ENCODE results near the gene CDH22. TPM values are rescaled to one million over a fixed set of nuclear protein-coding genes. Genes with fewer than 3 reads are reported as not detected.

The CDH22 gene
- total and polyA plus RNA-seq, 2 donors (not counting 1 experiment from before 2014, with no cell fraction given): not detected

DNA sequence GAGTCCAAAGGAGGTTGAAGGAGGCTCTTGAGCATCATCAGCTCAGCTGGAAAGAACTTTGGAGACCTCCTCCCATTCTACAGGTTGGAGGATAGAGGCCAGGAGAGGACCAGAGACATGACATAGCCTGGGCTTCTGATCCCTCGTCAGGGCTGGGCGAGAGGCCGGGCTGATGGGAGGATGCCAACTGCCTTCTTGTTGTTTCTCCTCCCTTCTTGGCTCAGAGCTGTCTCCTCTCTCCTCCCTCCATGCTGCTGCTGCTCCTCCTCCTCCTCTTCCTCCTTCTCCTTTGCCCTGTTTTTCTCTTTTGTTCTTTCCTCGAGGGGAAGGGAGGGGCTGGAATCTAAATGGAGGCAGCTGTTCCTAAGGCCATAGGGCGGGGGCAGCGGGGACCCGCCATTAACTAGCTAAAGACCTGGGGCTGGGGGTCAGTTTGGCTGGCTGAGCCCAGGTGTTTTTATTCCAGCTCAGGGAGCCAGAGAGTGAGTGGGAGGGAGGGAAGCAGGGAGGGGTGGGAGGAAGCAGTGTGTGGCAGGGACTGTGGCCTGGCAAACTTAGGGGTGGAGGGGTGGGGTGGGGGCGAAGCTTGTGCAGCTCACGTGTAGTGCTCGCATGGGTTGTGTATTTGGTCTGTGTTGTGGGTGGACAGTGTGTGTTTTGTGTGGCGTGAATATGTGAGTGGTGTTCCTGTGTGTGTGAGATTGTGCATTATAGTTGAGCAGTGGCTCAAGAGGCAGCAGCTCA lies 105.4 kb downstream of the CDH22 start:
- Histone ChIP-seq H3K27me3 (replicated peaks in 1 of 4; ENCODE audit: control extremely low read depth in 1 of 4, control insufficient read depth in 3 of 4, insufficient read depth in 4 of 4, low read length in 3 of 4) (peaks cover 0 to 17% (median 6%) of the 10 kb centered on the region in 4 experiments), H3K4me2 (replicated peaks; ENCODE audit: low read depth, low read length, poor library complexity, severe bottlenecking) (no peak overlapping the region), H3K4me3 (ENCODE audit: control extremely low read depth in 1 of 5, extremely low read depth in 1 of 5, insufficient read depth in 1 of 5, low read depth in 2 of 5, low read length in 4 of 5) (no peak overlapping the region), H2AFZ (ENCODE audit: insufficient read depth, low read depth, low read length, poor library complexity, severe bottlenecking) (no peak overlapping the region), H3K9me3 (ENCODE audit: control extremely low read depth in 1 of 3, control insufficient read depth in 2 of 3, insufficient read depth in 1 of 3, low read length in 2 of 3) (peaks cover 0 to 7% (median 0%) of the 10 kb centered on the region in 3 donors), H3K36me3 (replicated peaks in 1 of 2; ENCODE audit: control extremely low read depth in 1 of 2, control insufficient read depth in 1 of 2, extremely low read depth in 1 of 2, insufficient read depth in 2 of 2, low read length in 1 of 2) (no peaks in the 10 kb centered on the region), H3K27ac (ENCODE audit: low read length in 2 of 2) (no peak overlapping the region), H3K4me1 (ENCODE audit: control insufficient read depth in 2 of 2, insufficient read depth in 2 of 2, low read length in 2 of 2) (no peaks in the 10 kb centered on the region), H3K79me2 (ENCODE audit: control insufficient read depth, insufficient read depth, low read length) (no peaks in the 10 kb centered on the region), H3K9ac (ENCODE audit: low read length) (no peak overlapping the region), H4K20me1 (ENCODE audit: control insufficient read depth, insufficient read depth, low read length, poor library complexity, severe bottlenecking) (no peaks in the 10 kb centered on the region)
- Mint-ChIP-seq H3K27me3 (peaks cover 48% of the 10 kb centered on the region), H3K27ac (no peak overlapping the region), H3K4me1 (peaks cover 8% of the 10 kb centered on the region), H3K4me3 (no peak overlapping the region), H3K9me3 (ENCODE audit: insufficient read depth) (no peaks in the 10 kb centered on the region)
- POLR2A ChIA-PET: no interaction called here
- TF ChIP-seq, protein P1, sequence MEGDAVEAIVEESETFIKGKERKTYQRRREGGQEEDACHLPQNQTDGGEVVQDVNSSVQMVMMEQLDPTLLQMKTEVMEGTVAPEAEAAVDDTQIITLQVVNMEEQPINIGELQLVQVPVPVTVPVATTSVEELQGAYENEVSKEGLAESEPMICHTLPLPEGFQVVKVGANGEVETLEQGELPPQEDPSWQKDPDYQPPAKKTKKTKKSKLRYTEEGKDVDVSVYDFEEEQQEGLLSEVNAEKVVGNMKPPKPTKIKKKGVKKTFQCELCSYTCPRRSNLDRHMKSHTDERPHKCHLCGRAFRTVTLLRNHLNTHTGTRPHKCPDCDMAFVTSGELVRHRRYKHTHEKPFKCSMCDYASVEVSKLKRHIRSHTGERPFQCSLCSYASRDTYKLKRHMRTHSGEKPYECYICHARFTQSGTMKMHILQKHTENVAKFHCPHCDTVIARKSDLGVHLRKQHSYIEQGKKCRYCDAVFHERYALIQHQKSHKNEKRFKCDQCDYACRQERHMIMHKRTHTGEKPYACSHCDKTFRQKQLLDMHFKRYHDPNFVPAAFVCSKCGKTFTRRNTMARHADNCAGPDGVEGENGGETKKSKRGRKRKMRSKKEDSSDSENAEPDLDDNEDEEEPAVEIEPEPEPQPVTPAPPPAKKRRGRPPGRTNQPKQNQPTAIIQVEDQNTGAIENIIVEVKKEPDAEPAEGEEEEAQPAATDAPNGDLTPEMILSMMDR (IDR thresholded peaks at IDR 0.05): no peak
- no peak for TF ChIP-seq EZH2 (IDR thresholded peaks at IDR 0.05; ENCODE audit: borderline replicate concordance, insufficient read depth, low read depth, low read length, poor library complexity, severe bottlenecking)
- intact Hi-C loops (cut with micrococcal nuclease): no loop called here
- ATAC-seq (ENCODE audit: low read depth) (no peak), DNase-seq (no peak)
- CTCF ChIA-PET: no interaction called here
- WGBS (ENCODE audit: insufficient coverage): 92% methylated on average over 10 of the region's 11 CpGs
